IPS-20b (cell line): ENCODE measurements around the gene BDH1.

Experiments used
- H3K27ac ChIP-seq: one replicate; pipeline ENCODE4 v1.5.1; 2013; ENCODE audit warnings: low read length
- H3K27me3 ChIP-seq: 2 replicates; pipeline ENCODE4 v1.6.1; 2013; ENCODE audit warnings: mild to moderate bottlenecking, low read length, inconsistent platforms; ENCODE audit not compliant: insufficient read depth
- H3K36me3 ChIP-seq: 2 replicates; pipeline ENCODE4 v1.6.1; 2013; ENCODE audit warnings: low read depth, mild to moderate bottlenecking, inconsistent platforms, low read length, moderate library complexity; ENCODE audit not compliant: insufficient read depth
- H3K4me1 ChIP-seq: 2 replicates; pipeline ENCODE4 v1.6.1; 2013; ENCODE audit warnings: mild to moderate bottlenecking, control low read depth, inconsistent platforms, low read length, moderate library complexity; ENCODE audit not compliant: insufficient read depth
- H3K4me3 ChIP-seq: 2 replicates; pipeline ENCODE4 v1.5.1; 2013; ENCODE audit warnings: mild to moderate bottlenecking, low read length, inconsistent platforms
- H3K9ac ChIP-seq: 2 replicates; pipeline ENCODE4 v1.6.1; 2013; ENCODE audit warnings: low read depth, mild to moderate bottlenecking, inconsistent platforms, low read length, moderate library complexity
- H3K9me3 ChIP-seq: 2 replicates; pipeline ENCODE4 v1.6.1; 2013; ENCODE audit warnings: mild to moderate bottlenecking, low read depth, low read length, inconsistent platforms; ENCODE audit not compliant: insufficient read depth

BDH1 gene

DNA sequence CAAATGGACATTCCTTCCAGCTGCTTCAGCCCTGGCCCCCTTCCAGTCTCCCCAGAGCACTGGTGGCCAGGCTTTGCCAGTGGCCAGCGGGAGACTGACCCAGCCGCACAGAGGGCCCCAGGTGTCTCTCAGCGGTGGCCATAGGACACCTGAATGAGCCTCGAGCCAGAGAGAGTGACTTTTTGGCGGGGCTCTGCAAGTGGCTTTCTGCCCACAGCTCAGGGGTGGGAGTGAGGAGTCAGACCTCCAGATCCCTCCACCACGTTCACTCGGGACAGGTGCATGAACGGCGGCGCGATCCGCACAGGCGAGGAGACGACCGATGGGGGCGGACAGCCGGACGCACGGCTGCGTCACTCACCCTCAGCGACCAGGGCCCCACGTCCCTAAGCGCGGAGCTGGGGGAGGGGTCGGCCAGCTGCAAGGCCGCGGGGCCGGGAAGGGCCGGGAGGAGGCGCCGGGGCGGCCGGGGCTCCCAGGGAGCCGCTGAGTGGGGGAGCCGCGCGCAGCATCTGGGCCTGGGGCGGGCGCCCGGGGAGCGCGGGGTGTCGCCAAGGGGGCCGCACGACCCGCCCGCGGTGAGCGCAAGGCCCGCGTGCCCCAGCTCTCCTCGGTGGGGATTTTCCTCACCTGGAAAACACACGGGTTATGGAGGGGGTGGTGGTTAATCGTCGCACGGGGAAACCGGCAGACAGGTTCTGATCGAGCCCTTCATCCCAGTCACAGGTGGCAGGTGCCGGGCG lies 57.1 kb downstream of the BDH1 start:
- H3K27ac ChIP-seq = no peak overlapping the region
- H3K9ac ChIP-seq = no peak overlapping the region
- H3K9me3 ChIP-seq = no peaks in the 10 kb centered on the region
- no peaks in the 10 kb centered on the region for H3K27me3 ChIP-seq
- no peak overlapping the region for H3K4me3 ChIP-seq
- no peaks in the 10 kb centered on the region for H3K4me1 ChIP-seq
- H3K36me3 ChIP-seq = no peaks in the 10 kb centered on the region

DNA sequence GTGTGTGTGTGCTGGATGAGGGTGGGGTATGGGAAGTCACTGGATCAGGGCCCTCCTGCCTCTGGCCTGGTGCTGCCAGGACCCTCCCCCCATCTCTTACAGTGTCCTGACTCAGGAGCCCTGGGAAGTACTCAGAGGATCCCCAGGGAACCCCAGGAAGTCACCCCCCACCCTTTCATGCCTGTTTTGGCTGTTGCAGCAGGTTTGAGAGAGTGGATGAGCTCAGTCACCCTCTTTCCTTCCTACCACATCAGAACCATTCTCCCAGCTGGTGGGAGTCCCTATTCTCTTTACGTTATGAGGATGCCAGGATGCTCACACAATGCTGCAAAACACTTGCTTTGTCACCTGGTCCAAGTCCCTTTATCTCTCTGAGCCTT lies 59.0 kb downstream of the BDH1 start:
- Histone ChIP-seq H3K27ac (no peak overlapping the region), H3K4me1 (no peaks in the 10 kb centered on the region), H3K27me3 (no peaks in the 10 kb centered on the region), H3K9me3 (no peaks in the 10 kb centered on the region), H3K4me3 (no peak overlapping the region), H3K9ac (no peak overlapping the region), H3K36me3 (no peaks in the 10 kb centered on the region)

DNA sequence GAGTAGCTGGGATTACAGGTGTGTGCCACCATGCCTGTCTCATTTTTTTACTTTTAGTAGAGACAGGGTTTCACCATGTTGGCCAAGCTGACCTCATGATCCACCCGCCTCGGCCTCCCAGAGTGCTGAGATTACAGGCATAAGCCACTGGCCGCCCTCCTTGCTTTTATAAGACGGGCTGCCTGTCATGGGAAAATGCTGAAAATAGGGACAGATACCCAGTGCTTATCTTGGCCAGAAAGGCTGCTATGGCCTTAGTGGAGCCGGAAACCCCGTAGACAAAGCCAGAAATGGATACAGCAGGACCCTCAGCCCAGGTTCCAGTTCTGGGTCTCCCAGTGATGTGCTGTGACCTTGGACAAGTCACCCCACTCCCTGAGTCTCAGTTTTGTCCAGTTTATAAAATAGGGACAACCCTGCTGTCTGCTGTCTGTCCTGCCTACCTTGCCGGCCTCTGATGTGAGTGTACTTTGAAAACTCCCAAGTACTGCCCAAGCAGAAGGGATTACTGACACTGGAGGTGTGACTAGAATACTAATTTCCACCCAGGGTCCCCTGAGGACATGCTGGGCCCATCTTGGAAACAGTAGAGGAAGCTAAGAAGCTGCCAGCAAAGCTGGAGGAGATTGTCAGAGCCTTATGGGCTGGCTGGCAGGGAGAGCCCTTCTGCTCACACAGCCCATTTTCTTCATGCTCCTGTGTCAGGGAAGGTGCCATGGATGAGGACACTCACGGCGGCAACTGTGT lies 59.6 kb downstream of the BDH1 start:
- H3K9ac ChIP-seq = no peak overlapping the region
- no peaks in the 10 kb centered on the region for H3K4me1 ChIP-seq
- H3K27me3 ChIP-seq = no peaks in the 10 kb centered on the region
- no peak overlapping the region for H3K27ac ChIP-seq
- no peaks in the 10 kb centered on the region for H3K36me3 ChIP-seq
- H3K9me3 ChIP-seq = no peaks in the 10 kb centered on the region
- no peak overlapping the region for H3K4me3 ChIP-seq

DNA sequence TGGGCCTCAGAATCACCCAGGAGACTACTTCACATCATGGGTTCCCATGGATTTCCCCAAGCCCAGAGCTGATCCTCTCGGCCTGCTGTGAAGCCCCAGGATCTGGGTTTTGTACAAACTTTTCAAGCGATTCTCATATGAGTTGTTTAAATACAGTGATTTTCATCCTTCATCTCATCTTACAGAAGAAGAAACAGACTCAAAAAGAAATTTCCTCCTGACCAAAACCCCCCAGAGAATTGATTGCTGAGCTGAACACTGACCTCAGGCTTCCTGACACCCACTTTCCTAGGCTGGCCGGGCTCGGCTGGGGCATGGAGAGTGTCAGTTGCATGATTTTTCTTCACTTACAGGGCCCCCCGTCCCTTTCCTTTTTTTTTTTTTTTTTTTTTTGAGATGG lies 60.3 kb downstream of the BDH1 start:
- no peak overlapping the region for H3K4me3 ChIP-seq
- H3K9me3 ChIP-seq = no peaks in the 10 kb centered on the region
- no peak overlapping the region for H3K27ac ChIP-seq
- H3K9ac ChIP-seq = no peak overlapping the region
- no peaks in the 10 kb centered on the region for H3K27me3 ChIP-seq
- H3K36me3 ChIP-seq = no peaks in the 10 kb centered on the region
- H3K4me1 ChIP-seq = no peaks in the 10 kb centered on the region

DNA sequence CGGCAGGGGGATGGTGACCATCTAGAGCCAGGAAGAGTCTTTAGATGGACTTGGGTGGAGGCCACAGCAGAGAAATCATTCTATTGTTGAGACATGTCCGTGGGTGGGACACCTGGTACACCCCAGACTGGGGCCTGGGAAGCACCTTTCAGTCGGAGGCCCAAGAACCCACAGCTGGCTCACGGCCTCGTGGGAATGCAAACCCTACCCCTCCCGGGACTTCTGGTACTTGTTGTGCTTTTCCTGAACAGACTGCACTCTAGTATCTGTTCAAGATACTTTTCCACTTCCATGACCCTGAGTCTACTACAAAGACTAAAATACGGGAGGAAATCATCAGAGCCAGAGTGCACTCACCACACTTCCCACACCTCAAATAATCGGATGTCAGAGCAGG lies 60.7 kb downstream of the BDH1 start:
- H3K9ac ChIP-seq = no peak overlapping the region
- H3K4me1 ChIP-seq = peaks cover 4% of the 10 kb centered on the region; the same call in 1 of the 2 replicates
- H3K4me3 ChIP-seq = no peak overlapping the region
- H3K27ac ChIP-seq = no peak overlapping the region
- H3K36me3 ChIP-seq = no peaks in the 10 kb centered on the region
- H3K9me3 ChIP-seq = no peaks in the 10 kb centered on the region
- H3K27me3 ChIP-seq = no peaks in the 10 kb centered on the region

DNA sequence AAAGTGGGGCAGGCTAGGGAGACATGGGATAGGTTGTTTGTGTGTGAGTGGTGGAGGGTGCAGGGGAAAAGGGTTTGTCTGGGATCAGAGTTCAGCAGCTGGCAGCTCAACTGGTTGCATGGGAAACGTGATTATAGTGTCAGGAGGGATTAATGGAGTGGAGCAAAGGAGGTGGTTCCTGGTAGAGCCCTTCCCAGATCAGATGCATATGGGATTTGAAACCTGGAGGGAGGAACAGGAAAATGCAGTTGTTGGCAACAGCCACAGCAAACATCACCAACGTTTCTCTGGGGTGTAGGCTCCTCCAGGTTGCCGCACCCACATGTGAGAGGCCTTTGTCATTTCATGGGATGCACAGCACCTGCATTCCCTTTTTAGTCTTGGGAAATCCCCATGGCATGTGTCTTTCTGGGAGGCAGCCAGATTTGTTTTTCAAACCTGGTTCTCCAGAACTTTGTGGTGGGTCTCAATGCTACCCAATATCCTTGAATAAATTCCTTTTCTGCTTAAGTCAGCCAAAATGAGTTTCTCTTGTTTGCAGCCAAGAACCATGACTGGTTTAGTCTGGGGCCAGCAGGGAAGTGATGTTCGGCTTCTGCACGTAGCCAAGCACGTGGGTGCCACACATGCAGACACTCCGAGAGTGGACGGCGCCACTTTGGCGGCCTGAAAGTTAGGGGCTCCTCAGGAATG lies 61.3 kb downstream of the BDH1 start:
- no peaks in the 10 kb centered on the region for H3K27me3 ChIP-seq
- H3K4me3 ChIP-seq = no peak overlapping the region
- no peaks in the 10 kb centered on the region for H3K36me3 ChIP-seq
- no peak overlapping the region for H3K27ac ChIP-seq
- H3K9me3 ChIP-seq = no peaks in the 10 kb centered on the region
- no peak overlapping the region for H3K9ac ChIP-seq
- H3K4me1 ChIP-seq = peaks cover 4% of the 10 kb centered on the region; the same call in 1 of the 2 replicates

DNA sequence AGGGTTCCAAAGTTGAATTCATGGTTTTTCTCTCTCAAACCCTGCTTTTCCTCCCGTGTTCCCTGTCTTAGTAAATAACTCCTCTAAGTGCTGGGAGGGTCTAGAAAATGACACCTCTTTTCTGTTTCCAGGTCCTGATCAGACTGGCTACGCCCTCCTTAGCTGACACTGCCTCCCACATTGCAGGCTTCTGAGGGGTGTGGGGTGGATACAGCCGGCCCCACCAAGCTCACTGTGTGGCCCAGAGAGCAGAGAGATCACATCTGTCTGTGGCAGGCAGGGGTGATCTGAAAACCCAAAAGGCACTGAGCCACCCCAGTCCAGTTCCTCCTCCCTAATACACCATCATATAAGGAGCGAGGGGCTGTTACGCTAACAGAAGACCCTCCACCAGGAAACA lies 62.7 kb downstream of the BDH1 start:
- Histone ChIP-seq H3K4me1 (peaks cover 4% of the 10 kb centered on the region; the same call in 1 of the 2 replicates), H3K4me3 (no peak overlapping the region), H3K36me3 (no peaks in the 10 kb centered on the region), H3K9me3 (no peaks in the 10 kb centered on the region), H3K27me3 (no peaks in the 10 kb centered on the region), H3K9ac (no peak overlapping the region), H3K27ac (no peak overlapping the region)

DNA sequence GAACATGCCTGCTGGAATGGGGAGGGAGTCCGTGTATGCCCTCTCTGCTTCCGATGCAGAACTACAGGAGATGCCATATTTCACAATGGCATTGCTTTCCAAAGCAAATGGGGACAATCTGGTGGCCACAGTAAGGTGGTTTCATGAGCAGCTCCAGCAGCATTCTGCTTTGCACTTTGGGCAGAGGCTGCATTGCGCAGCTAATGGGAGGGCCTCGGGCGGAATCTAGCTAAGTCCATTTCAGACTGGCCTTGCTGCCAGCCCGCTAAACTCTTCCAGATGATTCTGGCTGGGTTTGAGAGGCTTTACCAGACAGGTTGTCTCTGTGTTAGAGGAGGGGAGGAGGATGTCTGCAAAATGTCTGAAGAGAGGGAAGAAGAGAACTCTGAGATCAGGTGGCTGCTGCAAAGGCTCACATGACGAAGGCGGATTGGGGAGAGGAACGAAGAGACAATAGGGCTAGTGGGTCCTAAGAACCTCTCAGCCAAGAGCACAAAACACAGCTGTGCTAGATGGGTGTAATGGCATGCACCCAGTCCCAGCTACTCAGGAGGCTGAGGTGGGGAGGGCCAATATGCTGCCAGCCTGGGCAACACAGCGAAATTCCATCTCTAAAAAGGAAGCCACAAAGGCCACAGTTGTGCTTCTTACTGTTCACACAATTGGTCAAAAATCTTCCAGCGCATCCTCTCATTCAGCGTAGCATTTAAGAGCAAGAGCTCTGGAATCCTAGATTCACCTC lies 63.7 kb downstream of the BDH1 start:
- H3K27ac ChIP-seq = no peak overlapping the region
- no peak overlapping the region for H3K9ac ChIP-seq
- no peaks in the 10 kb centered on the region for H3K9me3 ChIP-seq
- H3K36me3 ChIP-seq = no peaks in the 10 kb centered on the region
- H3K4me3 ChIP-seq = no peak overlapping the region
- peaks cover 4% of the 10 kb centered on the region; the same call in 1 of the 2 replicates for H3K4me1 ChIP-seq
- no peaks in the 10 kb centered on the region for H3K27me3 ChIP-seq

DNA sequence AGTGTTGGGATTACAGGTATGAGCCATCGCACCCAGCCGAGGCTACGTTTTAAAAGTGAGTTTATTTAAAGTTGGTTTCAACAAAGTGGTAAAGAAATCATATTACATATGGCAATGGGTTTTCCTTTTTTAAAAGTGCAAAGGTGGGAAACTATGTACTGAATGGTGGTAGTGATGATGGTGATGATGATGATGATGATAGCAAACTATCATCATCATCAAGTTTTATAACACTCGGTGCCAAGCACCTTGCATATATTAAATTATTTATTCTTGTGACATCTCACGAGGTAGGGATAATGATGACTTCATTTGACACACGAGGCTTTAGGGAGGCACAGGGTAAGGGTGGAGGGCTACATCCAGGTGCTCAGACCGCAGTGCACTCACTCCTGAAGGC lies 64.3 kb downstream of the BDH1 start:
- no peaks in the 10 kb centered on the region for H3K36me3 ChIP-seq
- no peaks in the 10 kb centered on the region for H3K9me3 ChIP-seq
- peaks cover 4% of the 10 kb centered on the region; the same call in 1 of the 2 replicates for H3K4me1 ChIP-seq
- no peak overlapping the region for H3K27ac ChIP-seq
- H3K27me3 ChIP-seq = no peaks in the 10 kb centered on the region
- no peak overlapping the region for H3K9ac ChIP-seq
- H3K4me3 ChIP-seq = no peak overlapping the region

DNA sequence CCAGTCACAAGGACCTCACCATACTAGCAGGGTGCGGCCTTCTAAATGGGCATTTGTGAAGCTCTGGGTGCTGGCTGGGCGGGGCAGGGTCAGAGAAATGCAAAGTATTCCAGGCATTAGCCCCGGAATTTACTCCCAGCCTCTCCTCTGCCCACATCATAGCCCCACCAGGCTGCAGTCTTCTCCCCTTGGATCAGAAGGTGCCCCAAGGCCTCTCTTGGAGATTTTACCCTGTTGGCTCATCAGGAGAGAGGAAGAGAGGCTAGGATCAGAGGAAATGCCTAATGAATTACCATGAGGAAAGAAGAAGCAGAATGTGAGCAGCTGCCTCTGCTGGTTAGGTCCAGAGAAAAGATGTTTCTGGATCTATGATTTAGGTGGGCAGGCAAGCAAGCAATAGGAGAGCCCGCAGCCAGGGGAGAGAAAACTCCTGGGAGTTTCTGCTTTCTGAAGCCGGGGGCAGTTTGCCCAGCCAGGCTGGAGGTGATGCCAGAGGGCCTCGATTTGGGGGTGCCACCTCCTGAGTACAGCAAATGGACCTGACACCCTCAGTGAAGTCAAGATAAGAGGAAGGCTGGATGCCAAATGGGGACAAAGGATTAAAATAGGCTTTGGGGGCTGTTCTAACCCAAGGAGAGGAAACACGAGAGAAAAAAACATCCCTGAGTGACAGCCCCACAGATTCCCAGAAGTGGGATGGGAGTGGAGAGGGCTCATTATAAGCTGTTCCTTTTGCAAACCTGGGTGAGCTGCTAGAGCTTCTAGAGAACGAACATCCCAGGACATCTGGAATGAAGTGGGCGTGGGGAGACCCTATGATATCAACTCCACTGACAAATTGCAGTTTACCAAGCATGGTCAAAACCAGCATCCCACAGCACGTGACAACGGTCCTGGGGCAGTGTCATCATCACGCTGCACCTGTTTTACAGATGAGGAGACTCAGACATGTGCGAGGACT lies 65.4 kb downstream of the BDH1 start:
- Histone ChIP-seq H3K27ac (no peak overlapping the region), H3K9me3 (no peaks in the 10 kb centered on the region), H3K4me1 (peaks cover 4% of the 10 kb centered on the region; the same call in 1 of the 2 replicates), H3K4me3 (no peak overlapping the region), H3K36me3 (no peaks in the 10 kb centered on the region), H3K27me3 (no peaks in the 10 kb centered on the region), H3K9ac (no peak overlapping the region)
